ENCODE data around the gene DCP2. TPM values are rescaled to one million over a fixed set of nuclear protein-coding genes. Genes with fewer than 3 reads are reported as not detected.

The DCP2 gene
- total RNA-seq, 1 experiment from 2014 or later = 186 TPM

DNA sequence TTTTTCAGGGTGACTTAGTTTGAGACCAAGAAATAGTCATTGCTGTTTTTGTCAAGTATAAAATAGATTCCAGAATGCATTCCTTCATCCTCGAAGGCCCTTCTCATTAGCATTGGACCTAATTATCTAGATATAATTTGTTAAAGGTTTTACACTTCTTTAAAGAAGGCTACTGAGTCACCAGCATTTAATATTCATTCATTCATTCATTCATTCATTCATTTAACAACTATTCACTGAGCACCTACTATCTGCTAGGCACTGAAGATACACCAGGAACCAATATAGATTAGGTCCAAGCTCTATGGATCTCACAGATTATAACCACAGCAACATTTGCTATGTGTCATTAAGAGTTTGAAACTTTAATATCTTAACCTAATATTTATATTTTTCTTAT lies 43.5 kb upstream of the DCP2 start:
- Mint-ChIP-seq H3K9me3 (no peaks in the 10 kb centered on the region), H3K36me3 (0 out of 2 replicates have a peak, but pooled peaks cover 8% of the 10 kb centered on the region), H3K27ac (no peak overlapping the region), H3K4me1 (peaks cover 2% of the 10 kb centered on the region; the same call in 1 of the 2 replicates), H3K4me3 (no peak overlapping the region), H3K27me3 (ENCODE audit: low read depth) (no peaks in the 10 kb centered on the region)
- POLR2A ChIA-PET = no interaction called here
- no peak for DNase-seq (ENCODE audit: low spot score)
- TF ChIP-seq PRRX2 (CRISPR knock-in tag; IDR thresholded peaks at IDR 0.05) = no peak
- TF ChIP-seq, protein P1, sequence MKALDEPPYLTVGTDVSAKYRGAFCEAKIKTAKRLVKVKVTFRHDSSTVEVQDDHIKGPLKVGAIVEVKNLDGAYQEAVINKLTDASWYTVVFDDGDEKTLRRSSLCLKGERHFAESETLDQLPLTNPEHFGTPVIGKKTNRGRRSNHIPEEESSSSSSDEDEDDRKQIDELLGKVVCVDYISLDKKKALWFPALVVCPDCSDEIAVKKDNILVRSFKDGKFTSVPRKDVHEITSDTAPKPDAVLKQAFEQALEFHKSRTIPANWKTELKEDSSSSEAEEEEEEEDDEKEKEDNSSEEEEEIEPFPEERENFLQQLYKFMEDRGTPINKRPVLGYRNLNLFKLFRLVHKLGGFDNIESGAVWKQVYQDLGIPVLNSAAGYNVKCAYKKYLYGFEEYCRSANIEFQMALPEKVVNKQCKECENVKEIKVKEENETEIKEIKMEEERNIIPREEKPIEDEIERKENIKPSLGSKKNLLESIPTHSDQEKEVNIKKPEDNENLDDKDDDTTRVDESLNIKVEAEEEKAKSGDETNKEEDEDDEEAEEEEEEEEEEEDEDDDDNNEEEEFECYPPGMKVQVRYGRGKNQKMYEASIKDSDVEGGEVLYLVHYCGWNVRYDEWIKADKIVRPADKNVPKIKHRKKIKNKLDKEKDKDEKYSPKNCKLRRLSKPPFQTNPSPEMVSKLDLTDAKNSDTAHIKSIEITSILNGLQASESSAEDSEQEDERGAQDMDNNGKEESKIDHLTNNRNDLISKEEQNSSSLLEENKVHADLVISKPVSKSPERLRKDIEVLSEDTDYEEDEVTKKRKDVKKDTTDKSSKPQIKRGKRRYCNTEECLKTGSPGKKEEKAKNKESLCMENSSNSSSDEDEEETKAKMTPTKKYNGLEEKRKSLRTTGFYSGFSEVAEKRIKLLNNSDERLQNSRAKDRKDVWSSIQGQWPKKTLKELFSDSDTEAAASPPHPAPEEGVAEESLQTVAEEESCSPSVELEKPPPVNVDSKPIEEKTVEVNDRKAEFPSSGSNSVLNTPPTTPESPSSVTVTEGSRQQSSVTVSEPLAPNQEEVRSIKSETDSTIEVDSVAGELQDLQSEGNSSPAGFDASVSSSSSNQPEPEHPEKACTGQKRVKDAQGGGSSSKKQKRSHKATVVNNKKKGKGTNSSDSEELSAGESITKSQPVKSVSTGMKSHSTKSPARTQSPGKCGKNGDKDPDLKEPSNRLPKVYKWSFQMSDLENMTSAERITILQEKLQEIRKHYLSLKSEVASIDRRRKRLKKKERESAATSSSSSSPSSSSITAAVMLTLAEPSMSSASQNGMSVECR (CRISPR knock-in tag; IDR thresholded peaks at IDR 0.05; ENCODE audit: borderline replicate concordance) = no peak
- TF ChIP-seq TCF7 (CRISPR knock-in tag; IDR thresholded peaks at IDR 0.05; ENCODE audit: low read depth) = no peak
- TF ChIP-seq NFE2L1 (CRISPR knock-in tag; IDR thresholded peaks at IDR 0.05) = no peak
- TF ChIP-seq, protein P2, sequence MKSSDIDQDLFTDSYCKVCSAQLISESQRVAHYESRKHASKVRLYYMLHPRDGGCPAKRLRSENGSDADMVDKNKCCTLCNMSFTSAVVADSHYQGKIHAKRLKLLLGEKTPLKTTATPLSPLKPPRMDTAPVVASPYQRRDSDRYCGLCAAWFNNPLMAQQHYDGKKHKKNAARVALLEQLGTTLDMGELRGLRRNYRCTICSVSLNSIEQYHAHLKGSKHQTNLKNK (CRISPR knock-in tag; IDR thresholded peaks at IDR 0.05) = no peak
- TF ChIP-seq, protein P3, sequence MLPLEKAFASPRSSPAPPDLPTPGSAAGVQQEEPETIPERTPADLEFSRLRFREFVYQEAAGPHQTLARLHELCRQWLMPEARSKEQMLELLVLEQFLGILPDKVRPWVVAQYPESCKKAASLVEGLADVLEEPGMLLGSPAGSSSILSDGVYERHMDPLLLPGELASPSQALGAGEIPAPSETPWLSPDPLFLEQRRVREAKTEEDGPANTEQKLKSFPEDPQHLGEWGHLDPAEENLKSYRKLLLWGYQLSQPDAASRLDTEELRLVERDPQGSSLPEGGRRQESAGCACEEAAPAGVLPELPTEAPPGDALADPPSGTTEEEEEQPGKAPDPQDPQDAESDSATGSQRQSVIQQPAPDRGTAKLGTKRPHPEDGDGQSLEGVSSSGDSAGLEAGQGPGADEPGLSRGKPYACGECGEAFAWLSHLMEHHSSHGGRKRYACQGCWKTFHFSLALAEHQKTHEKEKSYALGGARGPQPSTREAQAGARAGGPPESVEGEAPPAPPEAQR (CRISPR knock-in tag; IDR thresholded peaks at IDR 0.05) = no peak
- TF ChIP-seq, protein P4, sequence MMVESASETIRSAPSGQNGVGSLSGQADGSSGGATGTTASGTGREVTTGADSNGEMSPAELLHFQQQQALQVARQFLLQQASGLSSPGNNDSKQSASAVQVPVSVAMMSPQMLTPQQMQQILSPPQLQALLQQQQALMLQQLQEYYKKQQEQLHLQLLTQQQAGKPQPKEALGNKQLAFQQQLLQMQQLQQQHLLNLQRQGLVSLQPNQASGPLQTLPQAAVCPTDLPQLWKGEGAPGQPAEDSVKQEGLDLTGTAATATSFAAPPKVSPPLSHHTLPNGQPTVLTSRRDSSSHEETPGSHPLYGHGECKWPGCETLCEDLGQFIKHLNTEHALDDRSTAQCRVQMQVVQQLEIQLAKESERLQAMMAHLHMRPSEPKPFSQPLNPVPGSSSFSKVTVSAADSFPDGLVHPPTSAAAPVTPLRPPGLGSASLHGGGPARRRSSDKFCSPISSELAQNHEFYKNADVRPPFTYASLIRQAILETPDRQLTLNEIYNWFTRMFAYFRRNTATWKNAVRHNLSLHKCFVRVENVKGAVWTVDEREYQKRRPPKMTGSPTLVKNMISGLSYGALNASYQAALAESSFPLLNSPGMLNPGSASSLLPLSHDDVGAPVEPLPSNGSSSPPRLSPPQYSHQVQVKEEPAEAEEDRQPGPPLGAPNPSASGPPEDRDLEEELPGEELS (CRISPR knock-in tag; IDR thresholded peaks at IDR 0.05) = no peak
- no peak for TF ChIP-seq ZNF219 (CRISPR knock-in tag; IDR thresholded peaks at IDR 0.05; ENCODE audit: borderline replicate concordance)
- TF ChIP-seq ZNF396 (CRISPR knock-in tag; IDR thresholded peaks at IDR 0.05; ENCODE audit: borderline replicate concordance) = no peak
- TF ChIP-seq IRF2 (CRISPR knock-in tag; IDR thresholded peaks at IDR 0.05; ENCODE audit: borderline replicate concordance, low read depth) = no peak
- TF ChIP-seq, protein P5, sequence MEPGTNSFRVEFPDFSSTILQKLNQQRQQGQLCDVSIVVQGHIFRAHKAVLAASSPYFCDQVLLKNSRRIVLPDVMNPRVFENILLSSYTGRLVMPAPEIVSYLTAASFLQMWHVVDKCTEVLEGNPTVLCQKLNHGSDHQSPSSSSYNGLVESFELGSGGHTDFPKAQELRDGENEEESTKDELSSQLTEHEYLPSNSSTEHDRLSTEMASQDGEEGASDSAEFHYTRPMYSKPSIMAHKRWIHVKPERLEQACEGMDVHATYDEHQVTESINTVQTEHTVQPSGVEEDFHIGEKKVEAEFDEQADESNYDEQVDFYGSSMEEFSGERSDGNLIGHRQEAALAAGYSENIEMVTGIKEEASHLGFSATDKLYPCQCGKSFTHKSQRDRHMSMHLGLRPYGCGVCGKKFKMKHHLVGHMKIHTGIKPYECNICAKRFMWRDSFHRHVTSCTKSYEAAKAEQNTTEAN (CRISPR knock-in tag; IDR thresholded peaks at IDR 0.05) = no peak
- no peak for TF ChIP-seq NR1H2 (CRISPR knock-in tag; IDR thresholded peaks at IDR 0.05)
- no peak for TF ChIP-seq SMAD3 (CRISPR knock-in tag; IDR thresholded peaks at IDR 0.05; ENCODE audit: borderline replicate concordance)
- TF ChIP-seq ETV6 (CRISPR knock-in tag; IDR thresholded peaks at IDR 0.05) = no peak
- TF ChIP-seq NR3C1 (CRISPR knock-in tag; conservative IDR thresholded peaks at IDR 0.05; ENCODE audit: low read depth) = no peak
- TF ChIP-seq, protein P6, sequence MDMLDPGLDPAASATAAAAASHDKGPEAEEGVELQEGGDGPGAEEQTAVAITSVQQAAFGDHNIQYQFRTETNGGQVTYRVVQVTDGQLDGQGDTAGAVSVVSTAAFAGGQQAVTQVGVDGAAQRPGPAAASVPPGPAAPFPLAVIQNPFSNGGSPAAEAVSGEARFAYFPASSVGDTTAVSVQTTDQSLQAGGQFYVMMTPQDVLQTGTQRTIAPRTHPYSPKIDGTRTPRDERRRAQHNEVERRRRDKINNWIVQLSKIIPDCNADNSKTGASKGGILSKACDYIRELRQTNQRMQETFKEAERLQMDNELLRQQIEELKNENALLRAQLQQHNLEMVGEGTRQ (CRISPR knock-in tag; IDR thresholded peaks at IDR 0.05) = no peak
- no peak for ATAC-seq
- CTCF ChIA-PET = no interaction called here

Data from WTC11 (cell line).